ENCODE measurements around the gene ATP8B1. TPM values are rescaled to one million over a fixed set of nuclear protein-coding genes. Genes with fewer than 3 reads are reported as not detected.
A peak's percentile ranks its signal among the peaks of the same experiment; 100 is the strongest.
"Not testable (repeated sequence)": the region's sequence is repeated elsewhere in the genome, so short reads cannot be mapped to it uniquely, and the experiment has no call there.

ATP8B1 gene
- total and polyA plus RNA-seq, 2 experiments from 2014 or later: 15.8 to 43.9 TPM

GRCh38 chr18:57651914-57652313, 151.2 kb downstream of the ATP8B1 start:
- no peak for TF ChIP-seq EZH2 (IDR thresholded peaks at IDR 0.05; ENCODE audit: insufficient read depth, poor library complexity, severe bottlenecking)
- no peak for TF ChIP-seq EZH2phosphoT487 (IDR thresholded peaks at IDR 0.05; ENCODE audit: insufficient read depth, low read depth)
- Histone ChIP-seq H3K36me3 (ENCODE audit: low read depth) (peaks cover 67% of the 10 kb centered on the region), H3K9ac (no peak overlapping the region), H3K9me2 (ENCODE audit: insufficient read depth) (no peaks in the 10 kb centered on the region), H3F3A (ENCODE audit: insufficient read depth) (peaks cover 37% of the 10 kb centered on the region), H3K4me2 (ENCODE audit: unreplicated experiment) (no peak overlapping the region), H3K4me1 (ENCODE audit: insufficient read depth) (peaks cover 15% of the 10 kb centered on the region), H2AFZ (no peak overlapping the region), H3K4me3 (no peak overlapping the region), H3K79me2 (ENCODE audit: insufficient read depth) (peaks cover 74% of the 10 kb centered on the region), H3K27ac (no peak overlapping the region), H3K27me3 (replicated peaks; ENCODE audit: insufficient read depth) (no peaks in the 10 kb centered on the region), H3K9me3 (ENCODE audit: low read depth) (no peaks in the 10 kb centered on the region), H4K20me1 (ENCODE audit: insufficient read depth) (no peaks in the 10 kb centered on the region)
- no peak for DNase-seq
- in situ Hi-C loops (cut with MboI): no loop called here

DNA sequence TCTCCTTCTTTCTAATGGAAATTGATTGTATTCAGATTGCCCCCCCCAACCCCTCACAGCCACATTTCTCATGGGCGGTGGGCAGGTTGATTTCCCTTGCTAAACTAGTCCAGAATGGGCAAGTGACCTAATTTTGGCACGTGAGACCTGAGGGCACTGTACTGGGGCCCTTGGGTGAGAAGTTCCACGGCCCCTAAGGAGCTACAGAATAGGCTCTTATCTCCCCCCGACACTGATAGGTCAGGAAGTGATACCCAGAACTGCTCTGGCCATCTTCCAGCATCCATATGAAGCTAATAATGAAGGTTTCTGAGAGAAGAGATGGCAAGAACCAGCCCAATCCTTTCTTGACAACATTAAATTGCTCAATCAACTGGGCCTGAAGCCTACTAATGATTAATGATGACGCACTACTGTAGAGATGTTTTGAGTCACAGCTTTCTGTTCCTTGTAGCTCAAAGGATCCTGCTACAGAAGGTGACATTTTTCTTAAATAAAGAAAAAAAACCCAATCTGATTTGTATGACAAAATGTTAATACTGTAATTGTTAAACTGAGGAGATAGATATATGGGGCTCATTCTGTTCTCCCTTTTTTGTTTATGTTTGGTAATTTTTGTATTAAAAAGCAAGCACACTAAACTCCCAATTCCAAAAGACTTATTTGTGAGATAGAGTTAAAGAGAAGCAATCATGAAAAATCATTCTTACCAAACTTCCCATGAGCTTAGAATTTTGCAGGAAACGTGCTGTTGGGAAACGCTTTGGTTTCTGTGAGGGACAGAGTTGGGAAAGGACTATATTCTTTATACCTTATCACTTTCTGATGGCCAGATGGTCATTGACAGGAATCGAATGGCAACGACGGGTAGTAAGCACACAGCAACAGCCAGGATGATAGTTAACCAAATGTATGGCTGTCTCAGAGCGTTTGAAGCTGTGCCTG, 153.3 kb downstream of the ATP8B1 start:
- 48 to 50% methylated on average over 11 of the region's 11 CpGs for WGBS, 2 experiments (ENCODE audit: low coverage in 1 of 2, low lambda C conversion rate in 2 of 2, missing lambda C conversion rate in 2 of 2)
- Histone ChIP-seq H3K36me3 (ENCODE audit: low read depth) (peaks cover 50% of the 10 kb centered on the region), H3K9me2 (ENCODE audit: insufficient read depth) (no peaks in the 10 kb centered on the region), H3K9ac (peak overlapping the region; percentile 10; the same call in 1 of the 2 replicates), H3K27me3 (replicated peaks; ENCODE audit: insufficient read depth) (no peaks in the 10 kb centered on the region), H3K79me2 (ENCODE audit: insufficient read depth) (peaks cover 74% of the 10 kb centered on the region), H4K20me1 (ENCODE audit: insufficient read depth) (no peaks in the 10 kb centered on the region), H3K27ac (peak overlapping the region; percentile 72), H3K9me3 (ENCODE audit: low read depth) (no peaks in the 10 kb centered on the region), H3K4me3 (no peak overlapping the region), H3K4me1 (ENCODE audit: insufficient read depth) (peaks cover 15% of the 10 kb centered on the region), H3F3A (ENCODE audit: insufficient read depth) (peaks cover 45% of the 10 kb centered on the region), H3K4me2 (ENCODE audit: unreplicated experiment) (peak overlapping the region; percentile 58), H2AFZ (no peak overlapping the region)
- DNase-seq: peak; percentile 94
- in situ Hi-C loops (cut with MboI): no loop called here
- TF ChIP-seq EZH2phosphoT487 (IDR thresholded peaks at IDR 0.05; ENCODE audit: insufficient read depth, low read depth) (no peak), EZH2 (IDR thresholded peaks at IDR 0.05; ENCODE audit: insufficient read depth, poor library complexity, severe bottlenecking) (no peak)

GRCh38 chr18:57648414-57648813, 154.7 kb downstream of the ATP8B1 start:
- no peak for DNase-seq
- Histone ChIP-seq H3K27ac (no peak overlapping the region), H3K4me2 (ENCODE audit: unreplicated experiment) (no peak overlapping the region), H4K20me1 (ENCODE audit: insufficient read depth) (no peaks in the 10 kb centered on the region), H3K9me2 (ENCODE audit: insufficient read depth) (no peaks in the 10 kb centered on the region), H3K4me3 (no peak overlapping the region), H2AFZ (no peak overlapping the region), H3K4me1 (ENCODE audit: insufficient read depth) (peaks cover 15% of the 10 kb centered on the region), H3K36me3 (ENCODE audit: low read depth) (peaks cover 42% of the 10 kb centered on the region), H3F3A (ENCODE audit: insufficient read depth) (peaks cover 51% of the 10 kb centered on the region), H3K79me2 (ENCODE audit: insufficient read depth) (peaks cover 80% of the 10 kb centered on the region), H3K9ac (no peak overlapping the region), H3K27me3 (replicated peaks; ENCODE audit: insufficient read depth) (no peaks in the 10 kb centered on the region), H3K9me3 (ENCODE audit: low read depth) (no peaks in the 10 kb centered on the region)
- TF ChIP-seq EZH2 (IDR thresholded peaks at IDR 0.05; ENCODE audit: insufficient read depth, poor library complexity, severe bottlenecking) (no peak), EZH2phosphoT487 (IDR thresholded peaks at IDR 0.05; ENCODE audit: insufficient read depth, low read depth) (no peak)
- in situ Hi-C loops (cut with MboI): no loop called here
- WGBS, 2 experiments (ENCODE audit: low coverage in 1 of 2, low lambda C conversion rate in 2 of 2, missing lambda C conversion rate in 2 of 2): 97 to 99% methylated on average over 29 to 32 of the region's 32 CpGs

GRCh38 chr18:57644540-57644939, 158.6 kb downstream of the ATP8B1 start:
- peak; percentile 13 for DNase-seq
- in situ Hi-C loops (cut with MboI): no loop called here

GRCh38 chr18:57643726-57644125, 159.4 kb downstream of the ATP8B1 start:
- H3K9me3 ChIP-seq (ENCODE audit: low read depth); H3K4me1 ChIP-seq (ENCODE audit: insufficient read depth); H3K9me2 ChIP-seq (ENCODE audit: insufficient read depth); H2AFZ ChIP-seq; H3K27me3 ChIP-seq (replicated peaks; ENCODE audit: insufficient read depth); H3K4me2 ChIP-seq (ENCODE audit: unreplicated experiment); H3K9ac ChIP-seq; H3K27ac ChIP-seq; H3K4me3 ChIP-seq; DNase-seq; in situ Hi-C loops (cut with MboI); H4K20me1 ChIP-seq (ENCODE audit: insufficient read depth): not testable (repeated sequence)
- H3K36me3 ChIP-seq (ENCODE audit: low read depth): peaks cover 19% of the 10 kb centered on the region
- peaks cover 33% of the 10 kb centered on the region for H3F3A ChIP-seq (ENCODE audit: insufficient read depth)
- WGBS, 2 experiments (ENCODE audit: low coverage in 1 of 2, low lambda C conversion rate in 2 of 2, missing lambda C conversion rate in 2 of 2): 97 to 98% methylated on average over 12 to 25 of the region's 25 CpGs
- peaks cover 46% of the 10 kb centered on the region for H3K79me2 ChIP-seq (ENCODE audit: insufficient read depth)

More at GRCh38 chr18:57644540-57644939, 158.6 kb downstream of the ATP8B1 start:
- Histone ChIP-seq H3K4me1 (ENCODE audit: insufficient read depth) (peaks cover 4% of the 10 kb centered on the region), H2AFZ (no peak overlapping the region), H3K9me3 (ENCODE audit: low read depth) (no peaks in the 10 kb centered on the region), H3K9me2 (ENCODE audit: insufficient read depth) (no peaks in the 10 kb centered on the region), H3F3A (ENCODE audit: insufficient read depth) (peaks cover 33% of the 10 kb centered on the region), H4K20me1 (ENCODE audit: insufficient read depth) (no peaks in the 10 kb centered on the region), H3K79me2 (ENCODE audit: insufficient read depth) (peaks cover 55% of the 10 kb centered on the region), H3K4me2 (ENCODE audit: unreplicated experiment) (no peak overlapping the region), H3K27ac (no peak overlapping the region), H3K9ac (no peak overlapping the region), H3K4me3 (no peak overlapping the region), H3K27me3 (replicated peaks; ENCODE audit: insufficient read depth) (no peaks in the 10 kb centered on the region), H3K36me3 (ENCODE audit: low read depth) (peaks cover 19% of the 10 kb centered on the region)
- no peak for TF ChIP-seq EZH2 (IDR thresholded peaks at IDR 0.05; ENCODE audit: insufficient read depth, poor library complexity, severe bottlenecking)
- TF ChIP-seq EZH2phosphoT487 (IDR thresholded peaks at IDR 0.05; ENCODE audit: insufficient read depth, low read depth): no peak

- H3K9me3 ChIP-seq (ENCODE audit: low read depth); DNase-seq; in situ Hi-C loops (cut with MboI): not testable (repeated sequence)
Observed at GRCh38 chr18:57642462-57642861, 160.7 kb downstream of the ATP8B1 start.

More at GRCh38 chr18:57642462-57642861, 160.7 kb downstream of the ATP8B1 start:
- not testable (repeated sequence) for H3K4me3 ChIP-seq; H3K4me2 ChIP-seq (ENCODE audit: unreplicated experiment); H3K9ac ChIP-seq; H4K20me1 ChIP-seq (ENCODE audit: insufficient read depth); H3K9me2 ChIP-seq (ENCODE audit: insufficient read depth); H3K4me1 ChIP-seq (ENCODE audit: insufficient read depth); H2AFZ ChIP-seq; H3K36me3 ChIP-seq (ENCODE audit: low read depth); H3K27me3 ChIP-seq (replicated peaks; ENCODE audit: insufficient read depth); H3K27ac ChIP-seq
- Histone ChIP-seq H3K79me2 (ENCODE audit: insufficient read depth) (peaks cover 34% of the 10 kb centered on the region), H3F3A (ENCODE audit: insufficient read depth) (peaks cover 30% of the 10 kb centered on the region)
- 98% methylated on average over 14 to 27 of the region's 29 CpGs for WGBS, 2 experiments (ENCODE audit: low coverage in 1 of 2, low lambda C conversion rate in 2 of 2, missing lambda C conversion rate in 2 of 2)

All from GM23248 (cell line).